Measurements from ENCODE around the gene UBE2L3.

GRCh38 chr22:21590809-21591641 is 23.5 kb downstream of the UBE2L3 start:
- TF ChIP-seq CTCF (IDR thresholded peaks at IDR 0.05): no peak
- TF ChIP-seq POLR2A (IDR thresholded peaks at IDR 0.05): no peak
